ENCODE data around the gene VCAN. TPM values are rescaled to one million over a fixed set of nuclear protein-coding genes. Genes with fewer than 3 reads are reported as not detected.

VCAN gene
- total and polyA plus RNA-seq, 2 of the 8 experiments (the other 6 are each of a cell fraction or from before 2014, with no cell fraction given): 146 to 404 TPM

- no peak for TF ChIP-seq CREB1 (IDR thresholded peaks at IDR 0.05)
- TF ChIP-seq RNF2 (IDR thresholded peaks at IDR 0.05; ENCODE audit: borderline replicate concordance, low read depth, low read length, missing control alignments, poor library complexity, severe bottlenecking): no peak
- TF ChIP-seq KDM1A (IDR thresholded peaks at IDR 0.05; ENCODE audit: borderline replicate concordance, low read length): no peak
- TF ChIP-seq TAF7 (optimal IDR thresholded peaks at IDR 0.05; ENCODE audit: borderline replicate concordance, low read depth, low read length): no peak
These were observed 50.9 kb downstream of the VCAN start (continued) for GRCh38 chr5:83522446-83522845.

Data from H1 (cell line).